Fibroblast of skin of scalp (primary cell): ENCODE results near the gene SART3.
"Not testable (repeated sequence)": the region's sequence is repeated elsewhere in the genome, so short reads cannot be mapped to it uniquely, and the experiment has no call there.

ENCODE experiments used
- DNase-seq: peaks from one replicate; pipeline ENCODE4 v3.0.0-alpha.2; 2013

The SART3 gene

GRCh38 chr12:108519558-108519957 is 41.4 kb downstream of the SART3 start:
- DNase-seq: no peak

GRCh38 chr12:108518716-108519496 is 42.1 kb downstream of the SART3 start:
- no peak for DNase-seq

GRCh38 chr12:108518101-108518715 is 42.8 kb downstream of the SART3 start:
- DNase-seq: no peak

- no peak for DNase-seq
These were observed 43.5 kb downstream of the SART3 start for GRCh38 chr12:108517288-108518100.

- DNase-seq: peak; percentile 18
These were observed 44.3 kb downstream of the SART3 start for GRCh38 chr12:108516511-108517275.

- DNase-seq: no peak
These were observed 45.1 kb downstream of the SART3 start for GRCh38 chr12:108515916-108516315.

GRCh38 chr12:108514973-108515814 is 45.8 kb downstream of the SART3 start, which contains the start of gene FICD:
TSS of gene FICD (plus strand) at chr12:108515277. CDS start at chr12:108516973, 1,696 bp downstream.
- peak; percentile 98 for DNase-seq

- DNase-seq: no peak
These were observed 46.5 kb downstream of the SART3 start for GRCh38 chr12:108514468-108514972.

GRCh38 chr12:108511633-108512540 is 49.1 kb downstream of the SART3 start:
- DNase-seq: peak; percentile 66

- DNase-seq: no peak
These were observed 50.1 kb downstream of the SART3 start for GRCh38 chr12:108510836-108511235.

GRCh38 chr12:108509806-108510205 is 51.2 kb downstream of the SART3 start:
- no peak for DNase-seq

GRCh38 chr12:108507971-108508642 is 52.9 kb downstream of the SART3 start:
- DNase-seq: no peak

GRCh38 chr12:108505129-108505528 is 55.8 kb downstream of the SART3 start:
- no peak for DNase-seq

- DNase-seq: no peak
These were observed 58.1 kb downstream of the SART3 start for GRCh38 chr12:108502922-108503321.

- DNase-seq: no peak
These were observed 62.8 kb downstream of the SART3 start for GRCh38 chr12:108498136-108498535.

- DNase-seq: no peak
These were observed 65.0 kb downstream of the SART3 start for GRCh38 chr12:108495823-108496579.

- peak; percentile 19 for DNase-seq
These were observed 65.9 kb downstream of the SART3 start for GRCh38 chr12:108495054-108495453.

GRCh38 chr12:108491256-108491655 is 69.7 kb downstream of the SART3 start:
- no peak for DNase-seq

- DNase-seq: not testable (repeated sequence)
These were observed 73.9 kb downstream of the SART3 start for GRCh38 chr12:108487029-108487428.
